ENCODE results near the gene ZYX.

DNA sequence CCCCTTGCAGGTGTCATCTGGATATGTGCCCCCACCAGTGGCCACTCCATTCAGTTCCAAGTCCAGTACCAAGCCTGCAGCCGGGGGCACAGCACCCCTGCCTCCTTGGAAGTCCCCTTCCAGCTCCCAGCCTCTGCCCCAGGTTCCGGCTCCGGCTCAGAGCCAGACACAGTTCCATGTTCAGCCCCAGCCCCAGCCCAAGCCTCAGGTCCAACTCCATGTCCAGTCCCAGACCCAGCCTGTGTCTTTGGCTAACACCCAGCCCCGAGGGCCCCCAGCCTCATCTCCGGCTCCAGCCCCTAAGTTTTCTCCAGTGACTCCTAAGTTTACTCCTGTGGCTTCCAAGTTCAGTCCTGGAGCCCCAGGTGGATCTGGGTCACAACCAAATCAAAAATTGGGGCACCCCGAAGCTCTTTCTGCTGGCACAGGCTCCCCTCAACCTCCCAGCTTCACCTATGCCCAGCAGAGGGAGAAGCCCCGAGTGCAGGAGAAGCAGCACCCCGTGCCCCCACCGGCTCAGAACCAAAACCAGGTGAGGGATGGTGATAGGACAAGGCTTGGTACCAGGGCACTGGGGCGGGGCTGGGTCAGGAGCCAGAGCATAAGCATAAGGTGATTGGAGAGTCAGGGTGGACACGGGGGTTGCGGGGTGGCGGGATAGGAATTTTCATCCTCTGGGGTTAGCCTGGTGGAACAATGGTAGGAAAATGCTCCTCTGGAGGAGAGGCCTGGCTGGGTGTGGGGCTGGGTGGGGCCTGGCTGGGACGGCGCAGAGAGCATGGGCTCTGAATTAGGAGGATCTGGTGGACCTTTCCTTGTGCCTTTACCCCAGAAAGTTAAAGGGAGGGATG is 1.9 kb downstream of the ZYX start:
- no peak for TF ChIP-seq EP300 (conservative IDR thresholded peaks at IDR 0.05; ENCODE audit: poor library complexity, severe bottlenecking)
- no peak for TF ChIP-seq MXI1 (conservative IDR thresholded peaks at IDR 0.05; ENCODE audit: poor library complexity, severe bottlenecking)
- TF ChIP-seq, protein P1, sequence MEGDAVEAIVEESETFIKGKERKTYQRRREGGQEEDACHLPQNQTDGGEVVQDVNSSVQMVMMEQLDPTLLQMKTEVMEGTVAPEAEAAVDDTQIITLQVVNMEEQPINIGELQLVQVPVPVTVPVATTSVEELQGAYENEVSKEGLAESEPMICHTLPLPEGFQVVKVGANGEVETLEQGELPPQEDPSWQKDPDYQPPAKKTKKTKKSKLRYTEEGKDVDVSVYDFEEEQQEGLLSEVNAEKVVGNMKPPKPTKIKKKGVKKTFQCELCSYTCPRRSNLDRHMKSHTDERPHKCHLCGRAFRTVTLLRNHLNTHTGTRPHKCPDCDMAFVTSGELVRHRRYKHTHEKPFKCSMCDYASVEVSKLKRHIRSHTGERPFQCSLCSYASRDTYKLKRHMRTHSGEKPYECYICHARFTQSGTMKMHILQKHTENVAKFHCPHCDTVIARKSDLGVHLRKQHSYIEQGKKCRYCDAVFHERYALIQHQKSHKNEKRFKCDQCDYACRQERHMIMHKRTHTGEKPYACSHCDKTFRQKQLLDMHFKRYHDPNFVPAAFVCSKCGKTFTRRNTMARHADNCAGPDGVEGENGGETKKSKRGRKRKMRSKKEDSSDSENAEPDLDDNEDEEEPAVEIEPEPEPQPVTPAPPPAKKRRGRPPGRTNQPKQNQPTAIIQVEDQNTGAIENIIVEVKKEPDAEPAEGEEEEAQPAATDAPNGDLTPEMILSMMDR (IDR thresholded peaks at IDR 0.05; ENCODE audit: poor library complexity, severe bottlenecking), result no peak
- TF ChIP-seq EZH2 (IDR thresholded peaks at IDR 0.05; ENCODE audit: borderline replicate concordance, insufficient read depth, low read length, poor library complexity, severe bottlenecking), result no peak
- TF ChIP-seq, protein P2, sequence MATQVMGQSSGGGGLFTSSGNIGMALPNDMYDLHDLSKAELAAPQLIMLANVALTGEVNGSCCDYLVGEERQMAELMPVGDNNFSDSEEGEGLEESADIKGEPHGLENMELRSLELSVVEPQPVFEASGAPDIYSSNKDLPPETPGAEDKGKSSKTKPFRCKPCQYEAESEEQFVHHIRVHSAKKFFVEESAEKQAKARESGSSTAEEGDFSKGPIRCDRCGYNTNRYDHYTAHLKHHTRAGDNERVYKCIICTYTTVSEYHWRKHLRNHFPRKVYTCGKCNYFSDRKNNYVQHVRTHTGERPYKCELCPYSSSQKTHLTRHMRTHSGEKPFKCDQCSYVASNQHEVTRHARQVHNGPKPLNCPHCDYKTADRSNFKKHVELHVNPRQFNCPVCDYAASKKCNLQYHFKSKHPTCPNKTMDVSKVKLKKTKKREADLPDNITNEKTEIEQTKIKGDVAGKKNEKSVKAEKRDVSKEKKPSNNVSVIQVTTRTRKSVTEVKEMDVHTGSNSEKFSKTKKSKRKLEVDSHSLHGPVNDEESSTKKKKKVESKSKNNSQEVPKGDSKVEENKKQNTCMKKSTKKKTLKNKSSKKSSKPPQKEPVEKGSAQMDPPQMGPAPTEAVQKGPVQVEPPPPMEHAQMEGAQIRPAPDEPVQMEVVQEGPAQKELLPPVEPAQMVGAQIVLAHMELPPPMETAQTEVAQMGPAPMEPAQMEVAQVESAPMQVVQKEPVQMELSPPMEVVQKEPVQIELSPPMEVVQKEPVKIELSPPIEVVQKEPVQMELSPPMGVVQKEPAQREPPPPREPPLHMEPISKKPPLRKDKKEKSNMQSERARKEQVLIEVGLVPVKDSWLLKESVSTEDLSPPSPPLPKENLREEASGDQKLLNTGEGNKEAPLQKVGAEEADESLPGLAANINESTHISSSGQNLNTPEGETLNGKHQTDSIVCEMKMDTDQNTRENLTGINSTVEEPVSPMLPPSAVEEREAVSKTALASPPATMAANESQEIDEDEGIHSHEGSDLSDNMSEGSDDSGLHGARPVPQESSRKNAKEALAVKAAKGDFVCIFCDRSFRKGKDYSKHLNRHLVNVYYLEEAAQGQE (IDR thresholded peaks at IDR 0.05; ENCODE audit: borderline replicate concordance), result no peak
- no peak for TF ChIP-seq SMC3 (conservative IDR thresholded peaks at IDR 0.05; ENCODE audit: poor library complexity)
- no peak for TF ChIP-seq RAD21 (conservative IDR thresholded peaks at IDR 0.05)
